GM18505 (cell line): ENCODE measurements around the gene PRDM16.

ENCODE experiments used
- ATAC-seq: cut with Tn5 transposase; IDR thresholded peaks from one replicate; pipeline ENCODE4 v1.9.1; 2021; ENCODE audit not compliant: unreplicated experiment
- POLR2A ChIP-seq: IDR thresholded peaks from 4 replicates; pipeline ENCODE4 v1.6.1; 2011; ENCODE audit warnings: borderline replicate concordance; ENCODE audit not compliant: insufficient read depth, insufficient read length; ENCODE audit errors: extremely low read depth

PRDM16 gene

GRCh38 chr1:3420218-3420951 is 351.4 kb downstream of the PRDM16 start:
- no peak for ATAC-seq
- no peak for TF ChIP-seq POLR2A

- TF ChIP-seq POLR2A: no peak
- ATAC-seq: no peak
These were observed 353.6 kb downstream of the PRDM16 start for GRCh38 chr1:3422638-3423037.

- no peak for ATAC-seq
- no peak for TF ChIP-seq POLR2A
These were observed 354.3 kb downstream of the PRDM16 start for GRCh38 chr1:3423245-3423829.

- no peak for ATAC-seq
- TF ChIP-seq POLR2A: no peak
These were observed 355.1 kb downstream of the PRDM16 start for GRCh38 chr1:3423896-3424611.

- ATAC-seq: no peak
- no peak for TF ChIP-seq POLR2A
These were observed 356.6 kb downstream of the PRDM16 start for GRCh38 chr1:3425486-3426215.

GRCh38 chr1:3426956-3427535 is 358.0 kb downstream of the PRDM16 start:
- ATAC-seq: no peak

GRCh38 chr1:3427711-3428704 is 359.0 kb downstream of the PRDM16 start:
- TF ChIP-seq POLR2A: no peak
- ATAC-seq: no peak

More at GRCh38 chr1:3426956-3427535, 358.0 kb downstream of the PRDM16 start:
- no peak for TF ChIP-seq POLR2A

- ATAC-seq: no peak
- no peak for TF ChIP-seq POLR2A
These were observed 359.9 kb downstream of the PRDM16 start for GRCh38 chr1:3428899-3429298.

GRCh38 chr1:3429320-3429719 is 360.3 kb downstream of the PRDM16 start:
- ATAC-seq: no peak
- TF ChIP-seq POLR2A: no peak

- no peak for ATAC-seq
- TF ChIP-seq POLR2A: no peak
These were observed 360.8 kb downstream of the PRDM16 start for GRCh38 chr1:3429766-3430165.

- no peak for TF ChIP-seq POLR2A
- no peak for ATAC-seq
These were observed 361.4 kb downstream of the PRDM16 start for GRCh38 chr1:3430406-3430805.

GRCh38 chr1:3430820-3431219 is 361.8 kb downstream of the PRDM16 start:
- no peak for ATAC-seq

More at GRCh38 chr1:3430820-3431219, 361.8 kb downstream of the PRDM16 start:
- no peak for TF ChIP-seq POLR2A
